ENCODE data around the gene TBC1D5. TPM values are rescaled to one million over a fixed set of nuclear protein-coding genes. Genes with fewer than 3 reads are reported as not detected.

TBC1D5 gene
- total and polyA plus RNA-seq, 2 of the 4 experiments (the other 2 are of a cell fraction) = 16.4 to 57.0 TPM

GRCh38 chr3:17501745-17502144 lies 240.7 kb downstream of the TBC1D5 start:
- no peaks in the 10 kb centered on the region for H3K9me3 ChIP-seq (ENCODE audit: control insufficient read depth, insufficient read depth, low read length)
- H2BK120ac ChIP-seq (ENCODE audit: low read depth, low read length) = no peak overlapping the region
- H3K79me1 ChIP-seq (ENCODE audit: low read depth in 1 of 2, low read length in 2 of 2) = no peaks in the 10 kb centered on the region
- no peak overlapping the region for H3K14ac ChIP-seq (replicated peaks; ENCODE audit: low read depth, low read length)
- CTCF ChIA-PET = no interaction called here
- H4K91ac ChIP-seq (ENCODE audit: insufficient read depth, low read depth, low read length) = no peak overlapping the region
- H4K8ac ChIP-seq (ENCODE audit: low read depth in 2 of 2, low read length in 2 of 2) = no peak overlapping the region
- BruUV-seq (replicated peaks) = no TSS peak
- no peak overlapping the region for H2AK9ac ChIP-seq (replicated peaks; ENCODE audit: low read depth, low read length, poor library complexity)
- H3K27ac ChIP-seq (ENCODE audit: insufficient read depth, low read length) = no peak overlapping the region
- H3K27me3 ChIP-seq (ENCODE audit: control insufficient read depth, insufficient read depth, low read length) = no peaks in the 10 kb centered on the region
- no peak overlapping the region for H3K9ac ChIP-seq (ENCODE audit: low read depth, low read length)
- no peaks in the 10 kb centered on the region for H3K36me3 ChIP-seq (ENCODE audit: control insufficient read depth, insufficient read depth, low read length)
- no peak overlapping the region for H2BK20ac ChIP-seq (ENCODE audit: low read depth, low read length)
- no peak overlapping the region for H3K23ac ChIP-seq (ENCODE audit: low read depth, low read length)
- H2BK5ac ChIP-seq (ENCODE audit: low read depth, low read length, poor library complexity, severe bottlenecking) = no peak overlapping the region
- ATAC-seq (ENCODE audit: low read depth) (no peak), DNase-seq (no peak)
- H3K56ac ChIP-seq (ENCODE audit: extremely low read depth, insufficient read depth, low read length) = no peak overlapping the region
- POLR2A ChIA-PET (ENCODE audit: unreplicated experiment) = interaction anchor here (0.7 kb wide), 1 partner anchor 229 kb away, joined by 4 read pairs; no protein-coding TSS in a partner anchor
- H3K4me2 ChIP-seq (ENCODE audit: low read depth, low read length) = no peak overlapping the region
- TF ChIP-seq POLR2A (IDR thresholded peaks at IDR 0.05; ENCODE audit: low read depth, low read length) (no peak), ELK1 (IDR thresholded peaks at IDR 0.05; ENCODE audit: borderline replicate concordance, low read depth, low read length) (no peak), MXI1 (IDR thresholded peaks at IDR 0.05; ENCODE audit: borderline replicate concordance, low read depth, low read length) (no peak), CTCF (conservative IDR thresholded peaks at IDR 0.05; ENCODE audit: low read depth, low read length) (no peak), USF2 (IDR thresholded peaks at IDR 0.05; ENCODE audit: low read depth, low read length) (no peak), RCOR1 (IDR thresholded peaks at IDR 0.05; ENCODE audit: insufficient replicate concordance, low read length) (no peak), MAFK (IDR thresholded peaks at IDR 0.05; ENCODE audit: low read depth, low read length) (no peak), RFX5 (IDR thresholded peaks at IDR 0.05; ENCODE audit: low read depth, low read length) (no peak), MAZ (IDR thresholded peaks at IDR 0.05; ENCODE audit: borderline replicate concordance, low read depth, low read length) (no peak), FOS (IDR thresholded peaks at IDR 0.05; ENCODE audit: low read depth, low read length) (no peak), RAD21 (IDR thresholded peaks at IDR 0.05; ENCODE audit: low read length) (no peak), BHLHE40 (IDR thresholded peaks at IDR 0.05; ENCODE audit: low read depth, low read length) (no peak), CHD1 (IDR thresholded peaks at IDR 0.05; ENCODE audit: low read depth, low read length) (no peak), CEBPB (IDR thresholded peaks at IDR 0.05; ENCODE audit: low read depth, low read length) (no peak), NFE2L2 (IDR thresholded peaks at IDR 0.05; ENCODE audit: low read depth, low read length) (no peak)
- no peaks in the 10 kb centered on the region for H4K20me1 ChIP-seq (ENCODE audit: insufficient read depth, low read length)
- H3K4me1 ChIP-seq (ENCODE audit: control insufficient read depth, insufficient read depth, low read length) = no peaks in the 10 kb centered on the region
- H3K4me3 ChIP-seq (ENCODE audit: insufficient read depth, low read depth, low read length) = no peak overlapping the region
- in situ Hi-C loops (cut with MboI; ENCODE audit: low sequenced_read_pairs) (no loop called here), dilution Hi-C loops (cut with HindIII; ENCODE audit: low sequenced_read_pairs, unreplicated experiment) (no loop called here), intact Hi-C loops (cut with micrococcal nuclease) (no loop called here)
- H3K4ac ChIP-seq (ENCODE audit: low read depth, low read length) = no peak overlapping the region
- no peak overlapping the region for H3K18ac ChIP-seq (ENCODE audit: low read depth, low read length)
- H4K5ac ChIP-seq (ENCODE audit: low read depth, low read length) = no peak overlapping the region
- no peaks in the 10 kb centered on the region for H3K9me1 ChIP-seq (ENCODE audit: insufficient read depth, low read length)
- H2BK15ac ChIP-seq (ENCODE audit: low read depth, low read length) = no peak overlapping the region
- WGBS, 2 experiments (ENCODE audit: extremely low coverage in 2 of 2, insufficient read length in 1 of 2) = 91% methylated on average over 1 of the region's 2 CpGs; no CpG with 5 or more reads in 1 of the 2 experiments
- H2AK5ac ChIP-seq (ENCODE audit: low read depth, low read length) = no peak overlapping the region
- no peak overlapping the region for H2AFZ ChIP-seq (replicated peaks; ENCODE audit: low read length, poor library complexity)

Data from IMR-90 (cell line).